ENCODE results near the gene BIRC2. TPM values are rescaled to one million over a fixed set of nuclear protein-coding genes. Genes with fewer than 3 reads are reported as not detected.

Gene BIRC2
- total RNA-seq, 1 experiment from 2014 or later, result 14.8 TPM

Small RNA genes lying within 50 kb of the gene (small RNA-seq; reads per million reads assigned to genes)
- gene AP000942.3, result not detected
- gene AP000942.4, result not detected
- gene RNU6-952P, result not detected

Other genes with a start within 250 kb of the BIRC2 start
- 112 TPM in 2 replicates for gene YAP1, start 236.8 kb upstream of the BIRC2 start, total RNA-seq (2014; rRNA removed; shearing (Covaris generic))
- gene BIRC3, start 29.7 kb upstream of the BIRC2 start, total RNA-seq (2014; rRNA removed; shearing (Covaris generic)), result 0.94 and 1.4 TPM in 2 replicates
- gene TMEM123, start 105.6 kb downstream of the BIRC2 start, total RNA-seq (2014; rRNA removed; shearing (Covaris generic)), result 152 and 161 TPM in 2 replicates
- 88.5 and 98.1 TPM in 2 replicates for gene MMP7, start 183.5 kb downstream of the BIRC2 start, total RNA-seq (2014; rRNA removed; shearing (Covaris generic))